ENCODE results near the gene SUPT3H.

The SUPT3H gene

DNA sequence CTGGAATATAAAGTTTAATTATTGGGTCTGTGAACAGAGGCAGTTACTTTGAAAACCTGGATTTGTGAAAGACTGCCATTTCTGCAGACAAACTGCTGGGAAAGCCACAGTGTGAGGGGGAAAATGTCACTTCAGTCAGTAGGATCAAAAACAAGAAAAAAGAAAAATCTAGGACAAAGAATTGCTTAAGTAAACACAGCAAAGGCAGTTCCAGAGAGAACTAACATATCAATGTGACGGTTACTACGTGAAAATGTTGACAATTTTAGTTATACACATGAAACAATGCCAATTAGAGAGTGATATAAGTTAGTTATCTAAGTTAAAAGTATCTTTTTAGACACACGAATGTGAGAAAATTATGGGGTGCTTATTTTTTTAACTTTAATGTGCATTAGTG is 320.0 kb downstream of the SUPT3H start:
- TF ChIP-seq, protein P1, sequence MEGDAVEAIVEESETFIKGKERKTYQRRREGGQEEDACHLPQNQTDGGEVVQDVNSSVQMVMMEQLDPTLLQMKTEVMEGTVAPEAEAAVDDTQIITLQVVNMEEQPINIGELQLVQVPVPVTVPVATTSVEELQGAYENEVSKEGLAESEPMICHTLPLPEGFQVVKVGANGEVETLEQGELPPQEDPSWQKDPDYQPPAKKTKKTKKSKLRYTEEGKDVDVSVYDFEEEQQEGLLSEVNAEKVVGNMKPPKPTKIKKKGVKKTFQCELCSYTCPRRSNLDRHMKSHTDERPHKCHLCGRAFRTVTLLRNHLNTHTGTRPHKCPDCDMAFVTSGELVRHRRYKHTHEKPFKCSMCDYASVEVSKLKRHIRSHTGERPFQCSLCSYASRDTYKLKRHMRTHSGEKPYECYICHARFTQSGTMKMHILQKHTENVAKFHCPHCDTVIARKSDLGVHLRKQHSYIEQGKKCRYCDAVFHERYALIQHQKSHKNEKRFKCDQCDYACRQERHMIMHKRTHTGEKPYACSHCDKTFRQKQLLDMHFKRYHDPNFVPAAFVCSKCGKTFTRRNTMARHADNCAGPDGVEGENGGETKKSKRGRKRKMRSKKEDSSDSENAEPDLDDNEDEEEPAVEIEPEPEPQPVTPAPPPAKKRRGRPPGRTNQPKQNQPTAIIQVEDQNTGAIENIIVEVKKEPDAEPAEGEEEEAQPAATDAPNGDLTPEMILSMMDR (IDR thresholded peaks at IDR 0.05; ENCODE audit: low read depth, low read length) = no peak
- no peak overlapping the region for H3K4me3 ChIP-seq (ENCODE audit: low read depth, low read length)

DNA sequence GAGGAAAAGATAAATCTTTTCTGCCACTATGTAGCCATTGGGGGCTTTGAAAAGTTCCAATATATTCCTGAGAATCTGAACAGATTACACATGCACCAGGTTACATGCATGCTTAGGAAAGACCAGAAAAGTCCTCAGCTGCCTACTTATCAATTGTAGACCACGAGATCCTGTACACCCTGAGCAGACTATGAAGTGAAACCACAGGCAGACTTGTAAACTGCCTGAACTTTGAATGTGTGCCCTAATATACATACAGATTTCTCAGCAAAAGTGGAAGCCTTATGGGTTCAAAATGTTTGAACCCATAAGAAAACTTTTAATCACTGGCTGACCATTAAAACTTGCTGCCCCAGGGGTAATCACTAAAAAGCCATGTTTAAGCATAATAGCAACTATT is 323.1 kb downstream of the SUPT3H start:
- TF ChIP-seq, protein P1 (IDR thresholded peaks at IDR 0.05; ENCODE audit: low read depth, low read length) = no peak
- H3K4me3 ChIP-seq (ENCODE audit: low read depth, low read length) = no peak overlapping the region

DNA sequence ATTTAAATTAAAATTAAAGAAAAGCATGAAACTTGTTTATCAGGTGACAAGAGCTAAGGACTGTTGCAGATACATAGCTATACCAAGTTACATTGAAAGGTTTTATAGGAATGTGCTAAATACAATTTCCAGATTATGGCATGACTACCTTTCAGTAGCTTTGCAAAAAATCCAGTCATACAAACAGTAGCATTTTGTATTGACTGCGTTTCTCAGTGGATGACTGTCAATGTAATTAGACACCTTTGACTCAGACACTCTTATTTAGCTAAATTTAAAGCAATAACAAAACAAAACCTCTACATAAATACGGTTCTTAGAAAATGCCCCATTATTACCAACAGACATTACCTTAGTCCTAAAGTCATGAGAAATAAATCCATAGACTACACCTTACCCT is 325.4 kb downstream of the SUPT3H start:
- TF ChIP-seq, protein P1 (IDR thresholded peaks at IDR 0.05; ENCODE audit: low read depth, low read length) = no peak

DNA sequence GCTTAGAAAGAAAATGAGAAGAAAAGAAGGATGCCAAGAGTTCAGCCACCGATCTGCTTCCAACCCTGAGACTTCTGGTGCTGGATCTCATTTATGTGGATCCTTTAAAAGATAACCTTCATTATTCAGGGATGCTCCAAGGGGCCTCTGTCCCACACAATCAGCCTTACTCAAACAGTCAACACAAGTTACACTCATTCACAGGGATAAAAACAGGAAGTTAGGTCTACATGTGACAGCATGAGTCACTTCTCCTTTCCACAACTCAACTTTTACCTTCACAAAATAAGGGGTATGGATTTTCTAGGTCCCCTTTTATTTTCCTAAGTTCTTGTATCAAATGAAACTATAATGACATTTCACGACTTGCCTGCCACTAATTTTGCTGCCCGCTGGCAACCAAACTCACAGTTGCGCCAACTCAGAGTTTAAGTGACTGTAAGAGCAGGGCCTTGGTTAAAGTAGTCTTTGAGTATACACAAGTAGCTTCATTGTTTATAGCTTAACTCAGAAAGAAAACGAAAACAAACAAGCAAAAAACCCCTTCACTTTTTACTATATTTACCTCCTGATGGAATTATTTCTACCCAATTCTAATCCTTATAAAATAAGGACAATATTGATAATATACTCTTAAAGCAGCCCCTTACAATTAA is 328.4 kb downstream of the SUPT3H start:
- no peak overlapping the region for H3K4me3 ChIP-seq (ENCODE audit: low read depth, low read length)
- TF ChIP-seq, protein P1 (IDR thresholded peaks at IDR 0.05; ENCODE audit: low read depth, low read length) = no peak

More for the DNA sequence above, 325.4 kb downstream of the SUPT3H start:
- no peak overlapping the region for H3K4me3 ChIP-seq (ENCODE audit: low read depth, low read length)

DNA sequence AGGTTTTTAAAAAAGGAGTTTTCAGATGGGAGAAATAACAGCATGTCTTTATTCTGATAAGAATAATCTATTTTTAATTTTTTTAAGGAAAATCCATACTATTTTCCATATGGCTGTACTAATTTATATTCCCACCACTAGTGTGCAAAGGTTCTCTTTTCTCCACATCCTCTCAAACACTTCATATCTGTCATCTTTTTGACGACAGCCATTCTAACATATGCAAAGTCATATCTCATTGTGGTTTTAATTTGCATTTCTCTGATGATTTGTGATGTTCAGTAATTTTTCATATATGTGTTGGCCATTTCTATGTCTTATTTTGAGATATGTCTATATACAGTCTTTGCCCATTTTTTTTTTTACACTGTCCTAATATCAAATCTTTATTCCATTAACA is 330.2 kb downstream of the SUPT3H start:
- no peak overlapping the region for H3K4me3 ChIP-seq (ENCODE audit: low read depth, low read length)

DNA sequence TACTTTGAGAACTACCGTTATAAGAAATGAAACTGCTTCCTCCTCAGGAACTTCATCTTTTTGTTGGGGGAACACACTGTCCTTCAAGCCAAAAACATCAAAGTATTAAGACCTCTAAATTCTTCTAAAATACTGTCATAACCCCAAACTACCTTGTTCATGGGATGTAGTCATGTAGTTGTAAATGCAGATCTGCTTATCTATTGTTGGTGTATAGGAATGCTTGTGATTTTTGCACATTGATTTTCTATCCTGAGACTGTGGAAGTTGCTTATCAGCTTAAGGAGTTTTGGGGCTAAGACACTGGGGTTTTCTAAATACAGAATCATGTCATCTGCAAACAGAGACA is 332.5 kb downstream of the SUPT3H start:
- TF ChIP-seq, protein P1 (IDR thresholded peaks at IDR 0.05; ENCODE audit: low read depth, low read length) = no peak
- H3K4me3 ChIP-seq (ENCODE audit: low read depth, low read length) = no peak overlapping the region

More for the DNA sequence above, 330.2 kb downstream of the SUPT3H start:
- TF ChIP-seq, protein P1 (IDR thresholded peaks at IDR 0.05; ENCODE audit: low read depth, low read length) = no peak

DNA sequence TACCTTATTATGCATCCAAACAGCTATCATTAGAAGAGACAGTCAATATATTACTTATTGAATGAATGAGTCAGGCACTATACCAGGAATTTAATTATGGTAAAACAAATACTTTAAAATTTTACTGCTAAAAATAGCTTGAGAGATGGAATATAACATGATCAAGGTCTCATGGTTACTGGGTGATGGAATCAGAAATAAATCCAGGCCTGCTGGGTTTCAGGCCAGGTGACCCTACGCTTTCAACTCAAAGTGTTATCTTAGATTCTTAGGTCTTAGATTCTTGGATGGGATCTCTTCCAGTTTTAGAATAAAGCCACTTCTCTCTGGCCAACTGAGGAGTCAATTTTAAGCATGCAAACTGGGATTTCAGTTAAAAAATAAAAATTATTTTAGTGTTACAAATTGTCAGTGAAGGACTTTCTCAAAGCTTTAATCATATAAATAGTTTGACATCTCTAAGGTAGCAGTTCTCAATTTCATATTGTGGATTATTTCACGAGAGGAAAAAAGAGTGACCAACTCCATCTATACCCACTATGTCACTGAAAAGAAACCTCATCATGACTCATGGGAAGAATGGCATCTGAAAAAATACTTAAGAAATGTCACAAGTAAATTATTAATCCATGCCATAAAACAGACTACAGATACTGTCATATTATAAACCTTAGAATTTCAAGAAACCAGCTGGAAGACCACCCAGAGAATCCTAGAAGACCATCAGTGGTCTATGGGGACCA is 333.1 kb downstream of the SUPT3H start:
- no peak overlapping the region for H3K4me3 ChIP-seq (ENCODE audit: low read depth, low read length)
- TF ChIP-seq, protein P1 (IDR thresholded peaks at IDR 0.05; ENCODE audit: low read depth, low read length) = no peak

Measured in WI38 (cell line).